ENCODE data around the gene PPFIBP1. TPM values are rescaled to one million over a fixed set of nuclear protein-coding genes. Genes with fewer than 3 reads are reported as not detected.
"Not testable (repeated sequence)": the region's sequence is repeated elsewhere in the genome, so short reads cannot be mapped to it uniquely, and the experiment has no call there.

PPFIBP1 gene
- total RNA-seq, 1 donor from 2014 or later, result 68.9 TPM

DNA sequence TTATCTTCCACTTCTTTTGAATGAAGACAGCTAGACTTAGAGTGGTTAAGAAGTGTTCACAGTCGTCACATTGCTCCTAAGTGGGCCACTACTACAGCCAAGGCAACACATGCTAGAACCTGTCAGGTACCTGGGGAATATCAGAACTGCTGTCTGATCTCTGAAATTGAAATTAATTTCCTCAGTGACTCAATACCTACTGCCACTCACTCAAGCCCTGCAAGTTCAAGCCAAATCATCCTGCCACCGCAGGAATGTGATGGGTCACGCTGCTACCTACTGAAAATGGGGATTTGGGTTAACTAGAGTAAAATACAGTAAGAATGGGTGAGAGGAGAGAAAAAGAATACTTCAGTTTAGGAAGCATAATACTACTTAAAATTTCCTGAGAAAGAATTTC, 67.7 kb downstream of the PPFIBP1 start:
- DNase-seq (ENCODE audit: low spot score), result peak; percentile 64

DNA sequence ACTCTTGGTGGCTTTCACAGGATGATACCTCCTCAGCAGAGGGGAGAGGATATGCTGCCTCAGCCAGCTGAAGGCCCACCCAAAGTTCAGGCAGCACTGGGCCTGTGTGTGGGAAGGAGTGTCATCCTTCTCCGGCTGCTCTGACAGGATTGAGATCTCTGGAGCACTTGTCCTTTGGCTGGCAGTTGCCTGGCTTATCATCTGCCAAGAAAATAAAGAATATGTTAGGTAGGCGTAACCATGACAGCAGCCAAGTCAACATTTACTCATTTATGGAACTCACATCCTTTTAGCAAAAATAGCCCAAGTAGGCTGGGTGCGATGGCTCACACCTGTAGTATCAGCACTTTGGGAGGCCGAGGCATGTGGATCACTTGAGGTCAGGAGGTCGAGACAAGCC, 68.5 kb downstream of the PPFIBP1 start:
- no peak for DNase-seq (ENCODE audit: low spot score)

DNA sequence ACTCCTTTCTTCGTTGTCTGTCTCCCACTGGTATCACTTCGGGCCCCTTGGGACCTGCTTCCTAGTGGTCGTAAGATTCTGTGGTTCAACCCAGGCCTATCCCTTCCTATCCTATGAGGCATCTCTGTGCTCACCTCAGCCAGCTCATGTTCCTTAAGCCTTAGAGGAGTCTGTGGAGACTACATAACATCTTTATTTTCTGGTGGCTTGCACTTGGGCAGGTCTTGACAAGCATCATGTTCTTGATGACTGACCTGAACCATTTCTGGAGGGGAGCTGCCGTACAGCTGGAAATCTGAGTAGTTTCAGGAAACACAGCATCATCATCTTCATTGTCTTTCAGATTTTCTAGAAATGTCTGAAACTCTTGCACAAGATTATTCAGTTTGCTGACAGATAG, 69.3 kb downstream of the PPFIBP1 start:
- no peak for DNase-seq (ENCODE audit: low spot score)

DNA sequence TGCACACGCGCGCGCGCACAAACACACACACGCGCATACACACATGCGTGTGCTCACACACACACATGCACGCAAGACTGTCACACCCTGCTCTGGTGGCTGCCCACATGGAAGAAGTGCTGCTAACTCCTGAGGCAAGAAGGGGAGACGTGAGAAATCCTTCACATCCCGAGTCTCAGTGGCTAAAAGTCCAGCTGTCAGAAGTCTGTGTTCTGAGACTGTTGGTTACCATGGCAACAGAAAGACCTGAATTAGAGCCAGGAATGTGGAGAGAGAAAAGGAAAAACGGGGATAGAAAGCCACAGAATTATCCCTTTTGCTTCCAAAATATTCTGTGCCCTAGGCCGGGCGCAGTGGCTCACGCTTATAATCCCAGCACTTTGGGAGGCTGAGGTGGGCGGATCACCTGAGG, 71.2 kb downstream of the PPFIBP1 start:
- DNase-seq (ENCODE audit: low spot score), result peak; percentile 94

DNA sequence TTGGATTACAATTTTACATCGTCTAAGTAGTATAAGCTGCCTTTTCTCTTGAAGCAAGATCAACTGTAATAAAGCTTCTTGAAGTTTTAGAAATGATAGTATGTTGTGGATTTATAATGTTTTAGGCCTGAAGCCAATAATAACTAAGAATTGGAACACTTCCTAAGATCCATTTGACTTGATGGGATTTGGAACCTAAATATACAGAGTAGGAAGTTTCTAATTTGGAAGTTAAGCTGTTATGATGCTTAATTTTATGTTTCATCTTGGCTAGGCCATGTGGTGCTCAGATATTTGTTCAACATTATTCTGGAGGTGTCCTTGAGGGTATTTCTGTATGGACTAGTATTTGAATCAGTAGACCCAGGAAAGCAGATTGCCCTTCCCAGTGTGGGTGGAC, 74.9 kb downstream of the PPFIBP1 start:
- not testable (repeated sequence) for DNase-seq (ENCODE audit: low spot score)

DNA sequence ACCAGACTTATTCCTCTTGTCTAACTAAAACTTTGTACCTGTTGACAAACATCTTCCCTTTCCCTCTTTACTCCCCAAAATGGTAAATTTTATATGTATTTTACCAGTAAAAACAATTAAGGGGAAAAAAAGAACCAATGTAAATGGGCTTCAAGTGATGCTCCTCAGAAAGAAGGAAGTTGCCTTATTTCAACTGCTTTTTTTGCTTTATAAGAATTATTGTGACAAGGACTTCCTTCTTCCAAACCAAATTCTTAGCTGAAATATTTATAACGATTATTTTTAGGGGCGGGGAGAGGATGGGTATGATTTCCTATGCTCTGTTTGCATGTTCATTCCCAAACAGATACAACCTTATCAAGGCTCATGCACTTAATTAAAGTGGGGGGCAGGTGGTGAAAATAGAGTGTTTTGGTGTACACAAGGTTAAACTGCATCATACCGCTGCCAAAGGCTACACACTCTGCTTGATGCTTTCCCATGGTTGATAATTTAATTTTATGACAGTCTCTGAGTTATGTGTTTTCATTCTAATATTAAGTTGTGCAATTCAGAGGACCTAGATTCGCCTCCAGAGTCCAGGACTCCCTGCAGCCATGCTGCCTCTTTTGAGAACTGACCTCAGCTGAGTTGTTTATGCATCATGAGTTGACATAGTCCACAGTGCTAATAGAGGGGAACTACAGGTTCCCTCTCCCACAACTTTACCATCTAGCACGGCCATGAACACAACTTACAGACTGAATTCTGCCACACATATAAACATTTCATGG, 77.2 kb downstream of the PPFIBP1 start:
- not testable (repeated sequence) for DNase-seq (ENCODE audit: low spot score)

DNA sequence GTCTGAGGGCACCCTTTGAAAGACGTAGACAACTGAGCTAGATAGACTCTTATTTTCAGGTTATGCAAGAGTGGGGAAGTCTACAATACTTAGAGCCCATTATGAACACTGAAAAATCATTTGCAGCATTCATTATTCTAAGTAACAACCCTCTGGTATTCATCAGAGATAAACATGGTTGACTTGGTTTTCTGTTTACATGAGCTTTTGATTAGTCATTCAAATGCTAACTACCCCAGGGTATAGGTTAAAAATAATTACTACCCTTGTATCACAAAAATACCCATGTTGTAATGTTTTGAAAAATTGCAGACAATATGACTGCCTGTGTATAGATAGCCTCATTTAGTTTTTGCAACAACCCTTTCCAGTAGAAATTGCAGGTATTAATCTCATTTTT, 78.5 kb downstream of the PPFIBP1 start:
- DNase-seq (ENCODE audit: low spot score), result no peak

DNA sequence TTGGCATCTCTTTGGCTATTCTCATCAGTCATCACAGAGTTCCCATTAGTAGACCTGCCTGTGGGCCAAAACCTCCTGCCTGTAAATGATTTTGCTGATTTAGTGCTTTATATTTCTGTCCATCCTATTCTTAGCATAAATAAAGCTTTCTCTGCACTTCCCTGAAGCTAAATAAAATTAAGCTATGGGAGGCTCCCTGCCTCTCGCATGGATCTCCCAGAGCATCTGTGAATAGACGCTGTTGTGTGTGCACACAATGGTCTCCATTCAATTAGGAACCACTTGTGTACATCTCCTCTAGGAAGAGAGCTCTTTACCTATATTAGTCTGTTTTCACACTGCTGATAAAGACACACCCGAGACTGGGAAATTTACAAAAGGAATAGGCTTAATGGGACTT, 80.4 kb downstream of the PPFIBP1 start:
- DNase-seq (ENCODE audit: low spot score), result no peak

DNA sequence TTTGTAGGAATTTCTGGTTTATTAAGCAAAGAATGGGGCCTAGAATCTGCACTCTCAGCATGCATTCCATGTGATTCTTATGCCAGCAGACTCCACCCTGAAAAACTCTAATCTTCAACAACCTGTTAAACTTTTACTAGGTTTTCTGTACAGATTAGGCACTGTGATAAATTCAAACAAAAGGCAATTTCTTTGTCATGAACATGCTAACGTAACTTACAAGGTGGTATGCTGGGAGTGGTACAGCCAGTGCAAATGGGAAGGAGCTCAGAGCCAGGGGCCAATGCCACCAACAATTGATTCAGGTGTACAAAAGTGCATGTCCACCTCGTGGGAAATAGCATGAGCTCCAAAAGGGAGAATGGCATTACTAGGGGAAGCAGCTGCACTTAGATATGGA, 83.0 kb downstream of the PPFIBP1 start:
- DNase-seq (ENCODE audit: low spot score), result no peak

DNA sequence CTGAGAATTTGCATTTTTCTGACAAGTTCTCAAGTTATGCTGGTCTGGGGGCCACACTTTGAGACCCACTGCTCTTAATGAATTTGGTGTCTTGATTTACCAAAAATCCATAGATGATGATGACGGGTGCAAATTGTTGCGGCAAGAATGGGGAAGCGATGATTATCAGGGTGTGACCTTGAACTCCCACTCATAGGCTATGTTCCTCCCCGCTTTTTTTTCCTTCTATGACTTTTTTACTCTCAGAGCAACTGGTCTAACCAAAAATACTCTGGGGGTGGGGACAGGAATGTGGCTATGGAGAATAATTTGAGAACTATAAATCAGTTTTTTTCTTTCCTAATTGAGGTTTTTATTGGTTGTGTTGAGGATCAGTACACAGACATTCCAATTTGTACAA, 83.6 kb downstream of the PPFIBP1 start:
- no peak for DNase-seq (ENCODE audit: low spot score)

DNA sequence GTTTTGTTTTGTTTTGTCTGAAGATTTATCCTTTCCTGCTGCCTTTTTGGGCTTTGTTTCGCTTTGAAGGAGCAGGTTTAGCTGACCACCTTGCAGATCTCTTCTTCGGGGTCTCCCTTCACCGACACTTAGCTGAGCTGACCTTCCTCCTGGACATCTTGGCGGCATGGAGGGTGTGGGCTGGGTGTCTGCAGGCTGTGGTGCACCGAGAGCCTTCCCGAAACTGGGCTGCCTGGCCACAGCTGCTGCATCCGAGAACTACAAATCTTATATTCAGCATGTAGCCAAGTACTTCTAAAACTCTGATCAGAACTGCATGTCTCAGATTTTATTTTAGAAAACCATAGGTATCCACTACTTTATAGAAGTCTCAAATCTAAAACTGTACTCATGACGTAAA, 84.9 kb downstream of the PPFIBP1 start:
- no peak for DNase-seq (ENCODE audit: low spot score)

DNA sequence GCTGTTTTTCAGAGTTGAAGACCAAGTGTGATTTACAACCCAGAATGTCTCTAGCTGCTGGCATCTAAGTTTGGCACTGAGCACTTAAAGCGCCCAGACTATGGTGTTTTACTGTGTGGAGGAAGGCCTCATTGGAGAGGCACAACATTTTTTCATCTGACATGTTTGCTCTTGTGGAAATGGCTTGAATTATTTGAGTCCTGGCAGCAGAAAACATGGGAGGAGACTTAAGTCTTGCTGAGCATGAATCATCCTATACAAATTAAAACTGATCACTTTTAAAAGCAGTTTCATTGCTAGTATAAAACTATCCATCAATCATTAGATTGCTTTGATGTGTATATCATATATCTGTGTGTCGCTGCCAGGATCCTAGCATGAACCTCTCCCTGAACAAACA, 86.4 kb downstream of the PPFIBP1 start:
- DNase-seq (ENCODE audit: low spot score), result peak; percentile 85

DNA sequence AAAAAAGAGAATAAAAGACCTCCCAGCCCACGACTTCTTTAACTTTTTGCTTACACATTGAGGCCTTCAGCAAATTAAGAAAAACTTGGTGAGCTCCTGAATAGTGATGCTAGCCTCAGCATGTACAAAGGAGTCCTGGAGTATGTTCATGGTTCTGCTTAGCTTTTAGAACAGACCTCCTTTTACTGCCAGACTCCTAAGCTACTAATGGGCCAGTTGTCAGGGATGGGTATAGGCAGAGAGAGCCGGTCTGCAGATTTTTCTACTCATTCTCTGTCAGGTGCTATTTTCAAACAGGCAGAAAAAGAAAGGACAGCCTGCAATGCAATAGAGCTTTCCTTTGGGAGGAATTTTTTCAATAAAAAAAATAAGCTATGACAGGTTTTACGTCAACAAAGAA, 90.4 kb downstream of the PPFIBP1 start:
- no peak for DNase-seq (ENCODE audit: low spot score)

DNA sequence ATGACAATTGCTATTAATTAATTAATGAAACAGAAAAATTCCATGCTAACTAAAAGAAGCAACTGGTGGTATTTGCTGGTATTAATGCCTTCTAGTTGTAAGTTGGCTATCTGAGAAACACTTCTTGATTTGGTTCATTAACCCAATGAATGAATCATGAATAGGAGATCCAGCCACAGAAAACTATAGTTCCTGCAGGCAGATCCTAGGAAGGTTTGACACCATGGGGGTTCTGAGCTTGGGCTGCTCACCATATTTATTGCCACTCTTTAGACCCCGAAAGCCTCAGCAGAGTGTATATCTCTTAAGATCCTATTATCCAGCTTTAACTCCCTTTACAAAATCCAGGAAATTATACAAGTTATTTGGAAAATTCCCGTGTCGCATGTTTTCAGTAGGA, 90.9 kb downstream of the PPFIBP1 start:
- no peak for DNase-seq (ENCODE audit: low spot score)

DNA sequence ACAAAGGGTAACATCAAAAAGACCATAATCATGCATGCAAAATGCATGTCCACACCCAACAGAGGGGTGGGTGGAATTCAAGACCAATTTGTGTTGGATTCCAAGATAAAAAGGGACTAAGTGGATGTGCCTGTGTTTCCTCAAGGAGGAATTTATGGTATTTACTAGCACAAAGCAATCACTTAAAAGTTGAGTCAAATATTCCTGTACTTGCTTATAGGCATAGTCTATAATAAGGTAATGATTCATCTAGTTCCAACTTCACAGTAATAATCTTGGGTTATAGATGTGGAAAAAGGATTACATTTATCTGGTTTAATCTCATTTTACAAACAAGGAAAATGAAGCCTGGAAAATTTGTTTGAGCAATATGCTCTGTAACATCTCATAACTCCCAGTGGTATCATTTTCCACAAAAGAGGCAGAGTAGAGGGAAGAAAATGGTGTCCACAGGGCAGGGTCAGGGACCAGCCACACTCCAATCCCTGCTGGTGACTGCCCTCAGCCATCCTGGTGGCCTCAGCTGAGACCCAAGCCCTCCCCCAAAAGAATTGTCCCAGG, 91.4 kb downstream of the PPFIBP1 start:
- DNase-seq (ENCODE audit: low spot score), result peak; percentile 91

DNA sequence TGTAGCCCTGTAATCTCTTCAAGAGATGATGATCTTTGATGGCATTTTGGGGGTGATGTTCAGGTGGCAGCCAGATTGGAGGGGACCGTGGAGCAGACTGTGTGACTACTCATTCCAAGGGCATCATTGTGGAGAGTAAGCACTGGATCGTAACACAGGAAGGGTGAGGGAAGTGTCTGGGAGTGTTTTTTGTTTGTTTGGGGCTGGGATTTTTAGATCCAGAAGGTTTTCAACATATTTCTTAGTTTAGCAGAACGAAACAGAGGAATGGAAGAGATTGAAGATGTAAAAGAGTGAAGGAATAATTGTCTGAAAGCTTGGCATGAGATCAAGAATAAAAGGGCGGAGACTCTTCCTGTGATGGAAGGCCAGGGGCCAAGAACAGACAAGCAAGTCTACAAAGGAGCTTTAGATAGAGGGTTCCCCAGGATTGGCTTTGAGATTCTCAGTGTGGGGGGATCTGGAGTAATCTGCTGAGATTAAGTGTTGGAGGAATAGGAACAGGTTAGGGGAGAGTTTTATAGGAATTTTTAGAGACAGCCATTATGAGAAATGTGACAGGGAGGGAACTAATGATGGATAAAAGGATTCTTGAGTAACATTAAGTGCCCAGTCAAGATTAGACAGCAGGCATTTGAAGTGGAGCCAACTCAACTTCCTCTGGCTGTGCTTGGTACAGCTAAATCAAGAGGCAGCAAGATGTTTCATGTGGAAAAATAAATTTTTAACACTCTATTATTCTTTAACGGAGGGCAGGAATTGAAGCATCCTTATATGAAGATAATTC, 92.5 kb downstream of the PPFIBP1 start:
- peak; percentile 50 for DNase-seq (ENCODE audit: low spot score)

DNA sequence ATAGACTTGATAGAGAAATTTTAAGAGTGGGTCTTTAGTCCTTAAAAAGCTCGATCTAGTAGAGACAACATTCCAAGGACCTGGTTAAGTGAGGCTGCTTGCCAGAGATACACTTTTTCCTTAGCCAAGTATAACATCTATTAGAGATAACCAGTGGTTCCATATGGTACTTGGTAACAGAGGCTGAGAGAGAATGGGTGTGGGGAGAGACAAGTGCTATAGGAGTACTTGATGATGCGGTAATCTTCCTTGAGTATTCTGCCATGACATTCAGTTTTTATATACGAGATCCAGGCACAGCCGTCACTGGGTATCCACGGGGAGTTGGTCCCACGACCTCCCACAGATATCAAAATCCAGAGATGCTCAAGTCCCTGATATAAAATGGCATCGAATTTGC, 94.8 kb downstream of the PPFIBP1 start:
- no peak for DNase-seq (ENCODE audit: low spot score)

DNA sequence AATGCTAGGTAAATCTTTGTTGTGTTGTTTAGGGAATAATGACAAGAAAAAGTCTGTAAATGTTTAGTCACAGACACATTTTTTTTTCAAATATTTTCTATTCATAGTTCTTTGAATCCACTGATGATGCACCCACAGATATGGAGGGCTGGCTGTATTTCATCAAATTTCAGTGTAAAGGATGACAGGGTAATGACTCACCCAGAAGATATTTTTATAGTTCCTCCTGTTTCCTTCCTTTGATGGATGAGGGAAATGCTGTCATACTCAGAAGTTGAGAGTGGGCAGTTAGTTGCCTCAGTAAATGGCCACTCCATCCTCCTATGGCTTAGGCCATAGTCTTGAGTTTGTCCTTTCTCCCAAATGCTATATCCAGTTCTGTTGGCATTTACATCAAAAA, 95.3 kb downstream of the PPFIBP1 start:
- DNase-seq (ENCODE audit: low spot score), result peak; percentile 84

DNA sequence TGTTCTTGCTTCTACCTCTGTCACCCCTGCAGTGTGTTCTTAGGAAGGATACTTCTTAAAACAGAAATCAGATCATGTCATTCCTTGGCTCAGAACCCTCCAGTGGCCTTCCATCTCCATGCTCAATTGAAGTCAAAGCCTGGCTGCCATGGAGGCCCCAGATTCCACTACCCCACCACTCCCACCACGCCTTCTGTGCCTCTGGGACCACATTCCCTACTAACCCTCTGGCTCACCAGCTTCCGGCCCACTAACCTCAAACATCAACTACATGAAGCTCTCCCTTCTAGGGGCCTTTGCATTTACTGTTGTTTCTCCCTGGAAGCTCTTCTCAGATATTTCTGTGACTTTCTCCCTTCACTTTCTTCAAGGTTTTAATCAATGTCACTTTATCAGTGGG, 96.1 kb downstream of the PPFIBP1 start:
- DNase-seq (ENCODE audit: low spot score), result no peak

DNA sequence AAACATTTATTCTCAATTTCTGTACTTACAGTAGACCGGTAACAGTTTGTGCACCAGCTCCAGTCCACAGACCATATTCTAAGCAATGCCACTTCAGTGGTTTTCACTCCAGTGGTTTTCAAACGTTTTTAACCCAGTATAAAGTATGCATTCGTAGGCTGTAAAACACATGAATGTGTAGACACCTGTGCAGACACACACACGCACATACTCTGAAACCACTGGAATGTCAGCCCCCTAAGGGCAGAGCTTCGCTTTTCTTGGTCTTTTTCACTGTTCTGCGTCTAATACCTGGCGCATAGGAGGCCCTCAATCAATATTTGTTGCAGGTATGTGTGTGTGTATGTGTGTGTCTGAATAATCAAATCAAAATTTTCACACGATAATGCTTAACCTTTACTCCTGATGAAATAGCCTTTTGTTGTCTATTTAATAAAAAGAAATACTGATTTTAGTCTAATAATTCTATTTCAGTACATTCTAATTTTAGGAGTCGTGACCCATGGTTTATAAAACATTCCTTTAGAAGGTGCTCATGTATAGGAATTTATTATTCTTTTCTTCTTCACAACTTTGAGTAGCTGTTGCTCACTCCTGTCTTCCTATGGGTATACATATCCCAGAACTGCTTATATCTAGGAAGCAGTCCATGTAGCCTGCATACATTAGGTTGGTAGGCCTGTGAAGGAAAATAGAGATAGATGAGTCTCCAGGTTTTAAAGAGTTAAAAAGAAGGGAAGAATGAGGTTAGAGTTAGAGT, 98.6 kb downstream of the PPFIBP1 start:
- DNase-seq (ENCODE audit: low spot score), result no peak

DNA sequence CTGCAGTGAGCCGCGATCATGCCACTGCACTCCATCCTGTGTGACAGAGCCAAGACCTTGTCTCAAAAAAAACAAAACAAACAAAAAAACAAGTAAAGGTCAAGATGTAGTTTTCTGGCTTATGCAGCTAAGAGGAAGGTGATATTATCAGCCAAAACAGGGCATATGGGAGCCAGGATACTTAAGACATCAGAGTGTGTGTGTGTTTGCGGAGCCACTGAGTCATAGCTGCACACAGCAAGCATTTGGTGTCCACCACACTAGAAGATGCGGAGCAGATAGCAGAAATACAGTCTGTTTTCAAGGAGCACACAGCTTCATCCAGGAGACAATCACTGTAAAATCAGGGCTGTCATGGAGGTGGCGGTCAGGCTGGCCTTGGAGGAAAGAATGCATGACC, 99.6 kb downstream of the PPFIBP1 start:
- DNase-seq (ENCODE audit: low spot score), result no peak

DNA sequence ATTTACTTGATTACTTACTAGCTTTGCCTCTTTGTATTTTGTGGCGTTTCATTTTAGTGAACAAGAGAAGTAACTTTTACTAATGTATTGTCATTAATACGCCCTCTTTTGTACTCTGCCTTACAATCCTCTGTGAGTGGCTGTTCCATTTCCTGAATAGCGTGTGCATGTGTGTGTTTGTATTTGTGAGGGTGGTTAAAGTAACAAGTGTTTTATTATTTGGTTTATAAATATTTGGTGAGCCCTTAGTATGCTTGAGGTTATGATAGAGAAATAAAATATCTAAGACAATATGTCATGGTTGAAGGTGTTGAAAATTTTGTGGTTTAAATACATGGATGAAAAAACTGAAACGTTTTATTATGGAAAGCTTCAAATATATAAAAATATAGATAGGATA, 100.6 kb downstream of the PPFIBP1 start:
- no peak for DNase-seq (ENCODE audit: low spot score)
